ENCODE results near the gene TBCD.

GRCh38 chr17:82936768-82937171, 184.9 kb downstream of the TBCD start:
- TF ChIP-seq, protein P1, sequence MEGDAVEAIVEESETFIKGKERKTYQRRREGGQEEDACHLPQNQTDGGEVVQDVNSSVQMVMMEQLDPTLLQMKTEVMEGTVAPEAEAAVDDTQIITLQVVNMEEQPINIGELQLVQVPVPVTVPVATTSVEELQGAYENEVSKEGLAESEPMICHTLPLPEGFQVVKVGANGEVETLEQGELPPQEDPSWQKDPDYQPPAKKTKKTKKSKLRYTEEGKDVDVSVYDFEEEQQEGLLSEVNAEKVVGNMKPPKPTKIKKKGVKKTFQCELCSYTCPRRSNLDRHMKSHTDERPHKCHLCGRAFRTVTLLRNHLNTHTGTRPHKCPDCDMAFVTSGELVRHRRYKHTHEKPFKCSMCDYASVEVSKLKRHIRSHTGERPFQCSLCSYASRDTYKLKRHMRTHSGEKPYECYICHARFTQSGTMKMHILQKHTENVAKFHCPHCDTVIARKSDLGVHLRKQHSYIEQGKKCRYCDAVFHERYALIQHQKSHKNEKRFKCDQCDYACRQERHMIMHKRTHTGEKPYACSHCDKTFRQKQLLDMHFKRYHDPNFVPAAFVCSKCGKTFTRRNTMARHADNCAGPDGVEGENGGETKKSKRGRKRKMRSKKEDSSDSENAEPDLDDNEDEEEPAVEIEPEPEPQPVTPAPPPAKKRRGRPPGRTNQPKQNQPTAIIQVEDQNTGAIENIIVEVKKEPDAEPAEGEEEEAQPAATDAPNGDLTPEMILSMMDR (IDR thresholded peaks at IDR 0.05): no peak
- TF ChIP-seq POLR2A (IDR thresholded peaks at IDR 0.05): no peak
